ENCODE data around the gene HEPN1.
A peak's percentile ranks its signal among the peaks of the same experiment; 100 is the strongest.
"Not testable (repeated sequence)": the region's sequence is repeated elsewhere in the genome, so short reads cannot be mapped to it uniquely, and the experiment has no call there.

Gene HEPN1

DNA sequence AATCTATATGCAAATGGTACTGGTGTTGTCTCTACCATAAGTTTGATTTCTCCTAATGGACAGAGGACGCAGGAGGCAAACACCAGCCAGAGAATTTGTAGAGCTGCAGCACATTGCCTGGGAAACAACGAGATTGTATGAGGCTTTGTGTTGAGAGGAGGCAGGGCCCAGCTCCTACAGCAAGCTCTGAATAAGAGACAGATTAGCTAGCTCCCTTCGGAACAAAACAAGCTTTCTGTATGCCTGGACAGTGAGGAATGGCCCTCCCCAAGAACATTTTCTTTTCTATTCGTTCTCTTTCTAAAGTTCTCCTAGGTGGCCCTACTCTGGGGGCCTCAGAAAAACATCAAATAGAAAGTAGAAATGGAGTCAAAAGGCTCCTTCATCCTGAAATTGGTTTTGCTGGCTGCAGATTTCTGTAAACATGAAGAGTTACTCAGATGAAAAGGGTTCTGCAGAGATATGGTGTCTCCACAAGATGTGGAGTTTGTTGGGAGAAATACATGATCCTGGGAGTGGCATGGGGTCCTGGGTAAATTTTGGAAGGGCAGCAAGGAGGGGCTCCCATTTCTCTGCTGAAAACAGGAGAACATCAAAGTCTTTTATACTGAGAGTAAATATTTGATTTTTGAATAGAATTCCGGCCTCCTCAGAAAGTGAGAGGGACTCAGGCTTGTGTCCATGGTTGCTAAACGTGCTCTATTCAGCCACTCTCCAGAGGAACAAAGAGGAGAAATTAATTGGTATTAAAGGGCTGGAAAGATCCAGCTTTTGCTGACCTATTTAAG is 23.6 kb downstream of the HEPN1 start:
- DNase-seq (ENCODE audit: low read depth), result no peak

DNA sequence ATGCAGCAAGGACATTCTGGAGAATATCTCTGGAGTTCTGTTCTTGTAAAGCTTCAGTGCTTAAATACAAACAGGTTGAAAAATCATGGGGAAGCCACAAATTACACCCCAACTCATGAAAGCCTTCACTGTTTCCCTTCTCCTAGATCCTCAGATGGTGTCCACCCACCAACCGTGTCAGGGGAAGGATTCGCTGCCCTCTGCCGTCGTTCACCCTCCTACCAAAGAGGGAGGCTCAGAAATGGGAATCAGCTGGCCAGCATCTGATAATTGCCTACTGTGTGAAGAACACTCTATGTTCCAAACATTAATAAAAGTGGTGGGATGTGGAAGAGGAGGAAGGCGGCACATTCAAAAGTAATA is 24.2 kb downstream of the HEPN1 start:
- no peak for DNase-seq (ENCODE audit: low read depth)

DNA sequence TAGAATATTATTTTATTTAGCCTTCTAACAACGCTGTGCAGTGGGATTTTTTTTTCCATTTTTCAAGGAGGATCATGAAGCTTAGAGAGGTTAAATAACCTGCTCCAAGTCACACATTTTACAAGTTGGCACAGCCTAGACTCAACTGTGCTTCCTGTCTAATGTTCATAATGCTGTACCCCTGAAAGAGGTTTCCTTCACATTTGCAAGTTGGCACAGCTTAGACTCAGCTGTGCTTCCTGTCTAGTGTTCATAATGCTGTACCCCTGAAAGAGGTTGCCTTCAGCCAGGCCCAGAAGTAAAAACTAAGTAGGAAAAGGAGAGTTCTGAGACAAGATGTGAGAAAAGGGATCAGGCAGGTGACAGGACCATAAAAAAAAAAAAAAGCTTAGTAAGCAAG is 24.7 kb downstream of the HEPN1 start:
- no peak for DNase-seq (ENCODE audit: low read depth)

DNA sequence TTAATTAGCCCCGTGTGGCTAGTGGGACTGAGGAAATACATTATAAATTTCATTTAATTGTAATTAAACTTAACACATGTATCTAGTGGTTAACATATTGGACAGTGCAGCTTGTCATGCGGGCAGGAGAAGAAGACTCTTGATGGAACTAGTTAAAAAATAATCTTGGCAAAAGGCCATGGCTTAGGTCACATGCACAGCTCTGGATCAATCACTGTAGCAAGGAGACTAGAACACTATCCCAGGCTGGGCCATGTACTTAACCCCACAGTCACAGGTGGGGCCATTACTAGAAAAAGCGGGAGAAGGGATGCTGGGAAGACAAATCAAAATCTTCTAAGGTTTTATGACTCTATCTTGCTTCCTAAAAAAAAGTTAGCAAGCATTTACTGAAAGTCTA is 25.5 kb downstream of the HEPN1 start:
- no peak for DNase-seq (ENCODE audit: low read depth)

DNA sequence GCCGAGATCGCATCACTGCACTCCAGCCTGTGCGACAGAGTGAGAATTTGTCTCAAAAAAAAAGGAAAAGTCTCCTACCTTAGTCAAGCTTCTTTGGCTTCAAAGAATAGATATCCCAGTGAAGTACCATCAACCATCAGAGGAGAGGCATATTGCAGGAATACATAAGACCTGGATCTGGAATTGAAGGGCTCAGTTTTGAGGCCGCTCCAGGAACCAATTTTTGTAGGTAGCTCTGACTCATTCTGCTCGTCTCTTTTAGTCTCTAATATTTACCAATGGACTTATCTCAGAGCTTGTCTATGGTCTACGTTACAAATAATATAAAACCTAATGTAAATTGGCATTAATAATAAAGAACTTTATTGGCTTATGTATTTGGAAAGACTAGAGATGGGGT is 26.8 kb downstream of the HEPN1 start:
- no peak for DNase-seq (ENCODE audit: low read depth)

DNA sequence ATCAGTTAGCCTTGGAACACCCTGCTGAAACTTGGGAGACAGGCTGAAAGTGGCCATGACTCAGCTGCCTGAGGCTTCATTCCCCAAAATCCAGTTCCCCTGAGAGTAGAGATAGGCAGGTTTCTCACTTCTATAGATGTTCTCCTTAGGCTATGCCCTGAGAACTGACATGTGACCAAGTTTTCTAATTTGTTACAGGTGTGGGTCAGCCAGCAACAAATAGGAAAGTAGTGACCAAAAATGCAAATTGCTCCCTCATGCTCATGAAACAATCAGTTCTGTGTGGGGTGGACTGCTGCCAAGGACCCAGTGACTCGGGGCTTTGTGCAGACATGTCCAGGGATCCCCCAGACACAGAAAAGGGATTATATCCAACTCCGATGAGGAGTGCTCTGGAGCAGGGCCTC is 27.7 kb downstream of the HEPN1 start:
- no peak for DNase-seq (ENCODE audit: low read depth)

DNA sequence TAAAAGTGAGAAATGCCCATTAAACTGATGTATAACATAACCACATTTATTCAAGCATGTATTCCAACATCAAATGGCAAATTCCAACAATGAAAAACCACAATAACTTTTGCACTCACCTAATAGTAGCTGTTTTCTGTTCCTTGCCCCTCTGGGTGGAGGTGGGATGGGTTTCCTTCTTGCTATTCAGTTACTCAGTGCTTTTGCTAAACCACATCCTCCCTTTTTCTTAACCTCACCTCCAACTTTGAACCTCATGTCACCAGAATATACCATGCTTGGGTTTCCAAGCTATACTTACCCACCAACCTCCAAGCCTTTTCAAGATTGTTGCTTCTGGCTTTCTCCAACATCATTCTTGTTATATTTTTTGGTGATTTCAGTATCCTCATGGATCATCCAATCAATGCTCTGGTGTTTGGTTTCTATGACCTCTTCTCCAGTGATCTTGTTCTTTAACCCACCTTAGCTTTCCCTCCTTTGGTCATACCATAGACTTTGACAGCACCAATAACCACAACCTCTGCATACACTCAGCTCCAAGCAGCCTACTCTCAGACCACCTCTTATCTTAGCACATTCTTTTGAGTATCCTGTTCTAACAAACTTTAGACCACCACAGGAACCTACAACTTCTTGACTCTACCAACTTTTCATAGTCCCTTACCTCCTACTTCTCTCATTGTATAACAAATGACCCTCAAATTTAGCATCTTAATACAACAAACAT is 31.7 kb downstream of the HEPN1 start:
- DNase-seq (ENCODE audit: low read depth), result no peak

DNA sequence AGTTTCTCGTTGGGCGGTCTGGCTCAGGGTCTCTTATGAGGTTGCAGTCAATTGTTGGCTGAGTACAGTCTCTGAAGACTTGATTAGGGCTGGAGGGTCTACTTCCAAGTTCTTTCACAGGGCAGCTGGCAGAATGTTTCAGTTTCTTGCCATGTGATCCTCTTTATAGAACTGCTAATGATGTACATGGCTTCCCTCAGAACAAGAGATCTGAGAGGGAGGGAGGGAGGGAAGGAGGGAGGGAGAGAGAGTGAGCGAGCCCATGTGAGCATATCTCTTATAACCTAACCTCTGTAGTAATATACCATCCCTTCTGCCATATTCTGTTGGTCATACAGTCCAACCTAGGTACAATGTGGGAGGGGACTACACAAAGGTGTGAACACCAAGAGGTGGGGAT is 32.3 kb downstream of the HEPN1 start:
- no peak for DNase-seq (ENCODE audit: low read depth)

DNA sequence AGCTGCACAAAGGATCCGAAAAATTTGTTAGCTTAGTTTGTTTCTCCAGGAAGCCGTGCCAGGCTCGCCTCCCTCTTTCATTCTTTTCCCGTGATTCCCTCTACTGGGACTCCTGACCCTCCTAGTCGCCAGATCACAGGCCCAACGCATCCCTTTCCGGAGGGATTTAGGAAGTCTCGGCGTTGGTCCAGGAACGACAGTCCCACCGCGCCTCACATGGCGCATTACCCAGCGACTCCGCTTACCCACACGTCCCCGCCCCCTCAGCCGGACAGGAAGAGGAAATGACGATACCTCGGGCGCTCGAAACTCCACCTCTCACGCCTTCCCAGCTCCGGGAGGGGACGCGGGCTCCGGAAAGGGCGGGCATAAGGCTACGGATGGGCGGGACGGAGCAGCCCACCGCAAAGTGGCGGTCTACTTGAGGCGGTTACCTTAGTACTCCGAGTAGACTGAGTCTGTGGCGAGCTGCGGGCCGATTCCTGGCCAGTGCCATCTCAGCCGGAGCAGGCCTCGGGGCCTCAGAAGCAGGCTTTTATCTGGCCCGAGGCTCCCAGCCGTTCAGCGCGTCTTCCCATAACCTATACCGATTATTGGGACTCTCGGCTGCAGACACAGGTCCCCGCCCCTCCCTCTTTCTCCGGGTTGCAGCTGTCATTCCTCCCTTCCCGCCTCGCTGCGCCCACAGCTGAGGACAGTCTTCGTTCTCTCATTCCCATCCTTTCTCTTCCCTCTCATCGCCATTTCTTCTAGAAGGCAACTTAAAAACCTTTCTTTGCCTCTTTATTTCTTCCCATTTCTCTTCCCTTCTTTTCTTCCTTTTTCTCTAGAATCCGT is 34.9 kb downstream of the HEPN1 start, which contains the start of gene CCDC15:
Gene CCDC15 (plus strand): TSS at position 450 of the 837 bp plus-strand sequence. CDS start 531 bp downstream, outside the sequence.
- DNase-seq (ENCODE audit: low read depth), result peak; percentile 96

DNA sequence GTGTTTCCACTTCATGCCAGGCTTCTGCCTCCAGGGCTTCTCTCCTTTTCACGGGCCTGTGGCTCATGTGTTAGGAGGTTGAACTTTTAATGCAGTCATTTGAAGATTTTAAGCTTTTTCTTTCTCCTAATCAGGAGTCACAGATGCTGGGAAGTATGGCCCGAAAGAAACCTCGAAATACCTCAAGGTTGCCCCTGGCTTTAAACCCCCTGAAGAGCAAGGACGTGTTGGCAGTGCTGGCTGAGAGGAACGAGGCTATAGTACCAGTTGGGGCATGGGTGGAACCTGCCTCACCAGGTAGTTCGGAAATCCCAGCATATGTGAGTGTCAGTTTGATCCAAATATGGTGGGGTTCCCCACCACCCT is 35.5 kb downstream of the HEPN1 start:
- no peak for DNase-seq (ENCODE audit: low read depth)

DNA sequence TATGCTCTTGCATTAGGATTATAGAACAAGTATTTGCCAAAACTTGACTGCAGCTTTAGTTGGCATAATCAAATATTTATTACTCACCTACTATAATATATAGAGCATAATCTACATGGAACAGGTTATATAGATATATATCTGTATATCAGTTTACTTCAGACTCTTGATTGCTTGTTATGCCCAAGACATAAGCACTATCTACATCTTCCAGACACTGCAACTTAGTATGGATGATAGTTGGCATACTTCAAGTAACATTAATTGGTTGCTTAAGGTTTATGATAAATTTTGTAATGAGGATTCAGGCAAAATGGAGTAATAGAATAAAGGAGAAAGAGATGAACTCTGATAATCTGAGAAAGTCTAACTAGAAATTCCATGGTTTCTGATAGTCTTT is 36.0 kb downstream of the HEPN1 start:
- DNase-seq (ENCODE audit: low read depth), result no peak

DNA sequence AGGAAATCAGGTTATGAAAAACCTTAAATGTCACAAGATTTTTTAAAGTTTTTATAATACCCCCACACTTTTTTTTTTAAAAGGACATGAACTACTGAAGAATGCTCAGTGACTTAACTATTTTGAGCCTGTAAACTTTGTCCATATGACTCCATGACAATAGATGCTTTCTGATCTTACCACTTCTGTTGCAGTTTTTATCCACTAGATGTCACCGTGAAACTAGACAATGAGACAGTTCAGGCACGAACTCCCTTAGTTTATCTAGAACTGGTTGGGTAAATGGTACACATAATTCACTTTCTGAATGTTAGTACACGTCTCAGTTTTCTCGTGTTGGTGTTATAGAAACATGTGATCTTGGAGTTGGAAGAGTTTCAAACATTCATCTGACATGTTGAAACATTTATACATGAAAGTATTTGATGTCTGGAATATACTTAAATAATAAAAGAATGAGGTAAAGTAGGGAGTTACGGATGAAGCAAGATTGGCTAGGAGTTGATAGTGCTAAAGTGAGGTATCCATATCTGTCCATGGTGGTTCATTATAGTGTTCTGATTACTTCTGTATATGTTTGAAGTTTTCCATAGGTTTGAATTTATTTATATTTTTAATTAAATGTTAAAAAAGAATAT is 43.0 kb downstream of the HEPN1 start:
- peak; percentile 72 for DNase-seq (ENCODE audit: low read depth)

DNA sequence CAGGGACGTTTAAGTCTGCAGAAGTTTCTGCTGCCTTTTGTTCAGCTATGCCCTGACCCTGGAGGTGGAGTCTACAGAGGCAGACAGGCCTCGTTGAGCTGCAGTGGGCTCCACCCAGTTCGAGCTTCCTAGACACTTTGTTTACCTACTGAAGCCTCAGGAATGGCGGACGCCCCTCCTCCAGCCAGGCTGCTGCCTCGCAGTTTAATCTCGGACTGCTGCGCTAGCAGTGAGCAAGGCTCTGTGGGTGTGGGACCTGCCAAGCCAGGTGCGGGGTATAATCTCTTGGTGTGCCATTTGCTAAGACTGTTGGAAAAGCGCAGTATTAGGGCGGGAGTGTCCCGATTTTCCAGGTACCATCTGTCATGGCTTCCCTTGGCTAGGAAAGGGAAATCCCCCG is 49.1 kb downstream of the HEPN1 start:
- DNase-seq (ENCODE audit: low read depth), result not testable (repeated sequence)

Measured in stromal cell of bone marrow (primary cell).